MM.1S (cell line): Measurements from ENCODE around the gene ZNF768.

ENCODE experiments used
- EZH2 ChIP-seq: fragments of 300-600 bp; sonication (generic); optimal IDR thresholded peaks from 2 replicates; pipeline ENCODE3; 2017; ENCODE audit warnings: low read depth, mild to moderate bottlenecking, antibody characterized with exemption, low read length, mixed read lengths
- EZH2phosphoT487 ChIP-seq: fragments of 300-600 bp; sonication (generic); IDR thresholded peaks from 2 replicates; pipeline ENCODE4 v1.6.1; 2018; ENCODE audit warnings: antibody characterized with exemption, low read length
- TF ChIP-seq, protein P1 (sequence below): fragments of 300-600 bp; sonication (generic); IDR thresholded peaks from 2 replicates; pipeline ENCODE4 v1.5.1; 2016; ENCODE audit warnings: antibody characterized with exemption, low read length, mixed read lengths

DNA sequence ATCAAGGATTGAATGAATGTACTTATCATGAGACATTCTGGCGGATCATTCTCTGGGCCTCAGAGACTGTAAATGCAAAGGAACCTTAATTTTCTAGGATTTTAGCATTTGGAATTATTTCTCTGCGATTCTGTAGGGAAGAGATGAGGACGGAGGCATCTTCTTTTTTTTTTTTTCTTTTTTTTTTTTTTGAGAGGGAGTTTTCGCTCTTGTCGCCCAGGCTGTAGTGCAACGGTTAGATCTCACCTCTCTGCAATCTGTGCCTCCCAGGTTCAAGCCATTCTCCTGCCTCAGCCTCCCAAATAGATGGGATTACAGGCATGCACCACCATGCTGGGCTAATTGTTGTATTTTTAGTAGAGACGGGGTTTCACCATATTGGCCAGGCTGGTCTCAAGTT lies 51.7 kb downstream of the ZNF768 start:
- TF ChIP-seq, protein P1, sequence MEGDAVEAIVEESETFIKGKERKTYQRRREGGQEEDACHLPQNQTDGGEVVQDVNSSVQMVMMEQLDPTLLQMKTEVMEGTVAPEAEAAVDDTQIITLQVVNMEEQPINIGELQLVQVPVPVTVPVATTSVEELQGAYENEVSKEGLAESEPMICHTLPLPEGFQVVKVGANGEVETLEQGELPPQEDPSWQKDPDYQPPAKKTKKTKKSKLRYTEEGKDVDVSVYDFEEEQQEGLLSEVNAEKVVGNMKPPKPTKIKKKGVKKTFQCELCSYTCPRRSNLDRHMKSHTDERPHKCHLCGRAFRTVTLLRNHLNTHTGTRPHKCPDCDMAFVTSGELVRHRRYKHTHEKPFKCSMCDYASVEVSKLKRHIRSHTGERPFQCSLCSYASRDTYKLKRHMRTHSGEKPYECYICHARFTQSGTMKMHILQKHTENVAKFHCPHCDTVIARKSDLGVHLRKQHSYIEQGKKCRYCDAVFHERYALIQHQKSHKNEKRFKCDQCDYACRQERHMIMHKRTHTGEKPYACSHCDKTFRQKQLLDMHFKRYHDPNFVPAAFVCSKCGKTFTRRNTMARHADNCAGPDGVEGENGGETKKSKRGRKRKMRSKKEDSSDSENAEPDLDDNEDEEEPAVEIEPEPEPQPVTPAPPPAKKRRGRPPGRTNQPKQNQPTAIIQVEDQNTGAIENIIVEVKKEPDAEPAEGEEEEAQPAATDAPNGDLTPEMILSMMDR: no peak
- TF ChIP-seq EZH2phosphoT487: no peak
- TF ChIP-seq EZH2: no peak
